CD4-positive, alpha-beta T cell treated with Interleukin-15 for 4 hours (primary cell): ENCODE measurements around the gene RAD50.
A peak's percentile ranks its signal among the peaks of the same experiment; 100 is the strongest.
"Not testable (repeated sequence)": the region's sequence is repeated elsewhere in the genome, so short reads cannot be mapped to it uniquely, and the experiment has no call there.

Source experiments
- DNase-seq: peaks from one replicate; pipeline ENCODE4 v3.0.0-alpha.2; 2020; ENCODE audit warnings: low spot score

The RAD50 gene

GRCh38 chr5:132633587-132633986 lies 76.8 kb downstream of the RAD50 start:
- DNase-seq, result not testable (repeated sequence)

GRCh38 chr5:132635873-132636272 lies 79.1 kb downstream of the RAD50 start:
- DNase-seq, result no peak

GRCh38 chr5:132637241-132637640 lies 80.5 kb downstream of the RAD50 start:
- DNase-seq, result no peak

- no peak for DNase-seq
Measured at GRCh38 chr5:132639706-132640130, 82.9 kb downstream of the RAD50 start.

DNA sequence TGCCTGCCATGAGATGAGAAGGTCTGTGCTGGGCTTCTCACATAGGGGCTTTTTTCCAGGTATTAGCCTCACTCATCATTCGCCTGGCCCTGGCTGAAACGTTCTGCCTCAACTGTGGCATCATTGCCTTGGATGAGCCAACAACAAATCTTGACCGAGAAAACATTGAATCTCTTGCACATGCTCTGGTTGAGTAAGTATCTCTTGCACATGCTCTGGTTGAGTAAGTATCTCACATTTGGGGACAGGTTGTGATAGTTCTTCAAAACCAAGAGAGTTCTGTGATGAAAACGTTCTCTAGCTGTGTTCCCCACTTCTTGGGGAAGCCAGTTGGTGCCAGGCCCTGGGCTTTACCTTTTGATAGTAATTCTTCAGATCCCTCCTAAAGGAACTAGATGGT lies 83.8 kb downstream of the RAD50 start:
- no peak for DNase-seq

DNA sequence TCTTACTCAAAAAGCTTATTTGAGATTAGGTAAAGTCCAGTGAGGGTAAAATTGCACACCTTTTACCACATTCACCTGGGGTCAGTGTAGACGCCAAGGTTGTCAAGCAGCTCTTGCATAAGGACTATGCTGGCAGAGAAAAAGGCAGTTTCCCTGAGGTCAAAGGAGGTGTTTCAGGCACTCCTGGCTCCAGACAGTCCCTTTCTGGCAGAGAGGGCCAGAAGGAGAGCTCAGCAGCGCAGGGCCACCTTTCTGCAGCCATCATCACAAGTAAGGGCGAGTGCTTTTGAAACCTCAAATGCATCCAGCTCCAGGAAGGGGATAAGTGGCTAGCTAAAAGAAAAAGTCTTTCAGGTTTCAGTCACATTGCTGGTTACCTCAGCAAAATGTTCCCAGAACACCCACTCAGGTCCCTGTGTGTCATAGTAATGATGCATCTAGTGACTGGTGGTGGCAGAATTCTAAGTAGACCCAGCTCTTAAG lies 84.5 kb downstream of the RAD50 start:
- no peak for DNase-seq

GRCh38 chr5:132641841-132642240 lies 85.1 kb downstream of the RAD50 start:
- no peak for DNase-seq

DNA sequence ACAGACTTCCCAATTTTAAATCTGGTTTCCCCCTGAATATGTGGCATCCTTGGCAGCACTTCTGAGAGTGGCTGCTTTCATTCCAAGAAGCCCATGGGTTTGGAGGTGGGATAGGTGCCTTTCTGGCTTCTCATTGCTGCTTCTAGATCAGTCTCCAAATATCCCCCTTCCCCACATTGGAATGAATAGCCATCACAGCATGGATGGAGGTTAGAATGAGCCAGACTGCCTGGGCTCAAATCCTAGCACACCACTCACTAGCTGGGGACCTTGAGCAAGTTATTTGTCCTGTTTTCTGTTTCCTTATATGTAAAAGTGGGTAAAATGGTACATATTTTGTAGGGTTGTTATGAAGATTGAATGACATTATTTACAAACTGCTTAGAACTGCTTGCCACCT lies 87.4 kb downstream of the RAD50 start:
- DNase-seq, result no peak

DNA sequence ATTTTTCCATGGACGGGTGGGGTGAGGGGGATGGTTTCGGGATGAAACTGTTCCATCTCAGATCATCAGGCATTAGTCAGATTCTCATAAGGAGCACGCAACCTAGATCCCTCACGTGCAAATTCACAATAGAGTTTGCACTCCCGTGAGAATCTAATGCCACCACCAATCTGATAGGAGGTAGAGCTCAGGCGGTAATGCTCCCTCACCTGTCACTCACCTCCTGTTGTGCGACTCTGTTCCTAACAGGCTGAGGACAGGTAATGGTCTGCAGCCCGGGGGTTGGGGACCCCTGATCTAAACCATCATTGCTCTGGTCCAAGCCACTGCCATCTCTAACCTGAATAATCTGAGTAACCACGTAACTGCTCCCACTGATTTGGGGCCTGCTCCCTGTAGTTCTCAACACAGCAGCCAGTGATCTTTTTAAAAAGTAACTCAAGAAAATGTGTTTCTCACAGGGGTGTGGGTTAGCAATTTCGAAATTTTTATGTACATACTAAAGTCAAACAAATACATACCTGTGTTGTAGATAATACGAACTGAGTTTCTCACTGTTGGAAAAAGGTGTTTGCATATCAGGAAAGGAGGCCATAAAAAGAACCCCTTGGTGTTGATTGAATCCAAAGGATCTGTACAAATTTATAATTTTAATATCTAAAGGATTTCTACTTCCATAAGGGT lies 89.9 kb downstream of the RAD50 start:
- DNase-seq, result no peak

DNA sequence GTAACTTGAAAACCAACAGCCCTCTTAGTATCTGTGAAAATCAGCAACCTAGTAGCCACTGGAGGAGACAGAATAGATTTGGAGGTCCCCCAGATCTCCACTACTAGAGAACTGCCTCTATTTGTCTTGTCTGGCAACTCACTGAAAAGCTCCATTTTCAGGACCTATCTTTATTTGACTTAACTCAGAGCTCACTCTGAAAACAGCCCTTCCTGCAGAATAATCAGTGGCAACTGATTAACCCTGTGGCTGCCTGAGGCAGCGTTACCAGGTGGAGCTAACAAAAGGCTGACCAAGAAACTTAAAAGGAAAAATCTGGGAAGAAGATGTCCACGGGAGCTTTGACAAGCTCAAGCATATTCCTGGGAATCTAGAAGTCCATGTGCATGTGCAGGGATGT lies 90.7 kb downstream of the RAD50 start:
- DNase-seq, result no peak

DNA sequence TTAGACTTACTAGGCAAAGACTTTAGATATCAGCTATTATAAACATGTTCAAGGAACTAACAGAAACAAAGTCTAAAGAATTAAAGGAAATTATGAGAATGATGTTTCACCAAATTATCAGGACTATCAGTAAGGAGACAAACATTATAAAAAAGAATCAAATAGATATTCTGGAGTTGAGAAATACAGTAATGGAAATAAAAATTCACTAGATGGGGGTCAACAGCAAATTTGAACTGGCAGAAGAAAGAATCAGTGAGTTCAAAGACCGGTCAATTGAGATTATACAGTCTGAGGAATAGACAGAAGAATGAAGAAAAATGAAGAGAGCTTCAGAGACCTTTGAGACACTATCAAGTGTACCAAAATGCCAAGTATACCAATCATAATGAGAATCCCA lies 91.6 kb downstream of the RAD50 start:
- DNase-seq, result no peak

- no peak for DNase-seq
Measured at GRCh38 chr5:132651838-132652469, 95.2 kb downstream of the RAD50 start.

DNA sequence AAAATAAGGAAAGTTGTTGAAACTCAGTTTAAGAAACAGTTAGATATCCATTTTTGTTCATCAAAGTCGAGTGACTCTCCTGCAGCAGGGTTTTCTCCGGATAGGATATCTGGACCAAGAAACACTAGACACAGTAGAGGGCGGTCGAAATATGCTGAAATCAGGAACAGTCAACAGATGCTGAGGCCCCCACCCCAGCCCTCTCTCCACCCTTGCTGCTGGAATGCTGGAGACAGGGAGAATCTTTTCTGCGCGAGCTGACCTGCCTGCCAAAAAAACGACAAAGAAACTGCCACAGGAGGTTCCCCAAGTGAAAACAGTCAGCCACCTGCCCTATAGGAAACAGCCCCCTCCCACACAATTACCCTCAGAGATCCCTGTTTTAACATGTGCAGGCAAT lies 96.9 kb downstream of the RAD50 start:
- DNase-seq, result no peak

DNA sequence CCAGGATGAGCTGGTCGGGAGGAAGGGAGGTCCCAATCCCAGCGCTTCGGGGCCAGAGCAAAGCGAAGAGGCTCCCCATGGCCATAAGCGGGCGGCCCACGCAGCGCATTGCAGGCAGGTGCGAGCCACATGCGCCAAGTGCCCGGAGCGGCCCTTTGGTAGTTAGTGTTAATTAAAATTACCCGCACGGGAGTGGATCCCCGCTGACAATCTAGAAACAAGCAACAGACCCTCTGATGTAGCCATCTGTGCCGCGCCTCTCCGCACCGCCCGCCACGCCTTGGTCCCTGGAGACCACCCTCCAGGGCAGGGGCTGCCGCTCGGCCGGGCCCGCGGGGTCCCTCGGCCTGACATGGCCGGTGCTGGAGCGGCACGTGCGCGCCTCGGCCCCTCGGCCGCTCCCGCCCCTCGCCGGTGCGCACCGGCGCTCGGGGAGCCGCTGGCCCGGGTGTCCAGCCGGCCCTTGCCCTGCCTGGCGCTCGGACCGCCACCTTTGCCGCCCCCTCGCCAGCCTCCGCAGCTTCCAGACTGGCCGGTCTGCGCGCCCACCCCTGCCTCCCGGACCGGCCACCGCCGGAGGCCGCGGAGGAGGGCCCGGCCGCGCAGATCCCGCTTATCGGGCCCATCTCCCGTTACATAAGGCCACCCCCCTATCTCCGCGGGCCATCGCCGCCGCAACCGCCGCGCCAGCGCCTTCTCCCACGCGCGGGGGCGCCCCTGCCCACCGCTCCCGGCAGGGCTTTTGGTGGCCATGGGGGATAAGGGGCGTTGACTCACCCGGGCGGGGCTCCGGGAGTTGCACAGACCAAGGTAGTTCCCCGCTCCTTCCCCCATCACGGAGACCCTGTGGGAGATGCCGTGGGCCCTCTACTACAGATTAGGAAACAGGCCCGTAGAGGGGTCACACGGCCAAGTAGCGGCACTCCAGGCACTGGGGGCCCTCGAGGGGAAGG lies 99.3 kb downstream of the RAD50 start:
- DNase-seq, result peak; percentile 29

DNA sequence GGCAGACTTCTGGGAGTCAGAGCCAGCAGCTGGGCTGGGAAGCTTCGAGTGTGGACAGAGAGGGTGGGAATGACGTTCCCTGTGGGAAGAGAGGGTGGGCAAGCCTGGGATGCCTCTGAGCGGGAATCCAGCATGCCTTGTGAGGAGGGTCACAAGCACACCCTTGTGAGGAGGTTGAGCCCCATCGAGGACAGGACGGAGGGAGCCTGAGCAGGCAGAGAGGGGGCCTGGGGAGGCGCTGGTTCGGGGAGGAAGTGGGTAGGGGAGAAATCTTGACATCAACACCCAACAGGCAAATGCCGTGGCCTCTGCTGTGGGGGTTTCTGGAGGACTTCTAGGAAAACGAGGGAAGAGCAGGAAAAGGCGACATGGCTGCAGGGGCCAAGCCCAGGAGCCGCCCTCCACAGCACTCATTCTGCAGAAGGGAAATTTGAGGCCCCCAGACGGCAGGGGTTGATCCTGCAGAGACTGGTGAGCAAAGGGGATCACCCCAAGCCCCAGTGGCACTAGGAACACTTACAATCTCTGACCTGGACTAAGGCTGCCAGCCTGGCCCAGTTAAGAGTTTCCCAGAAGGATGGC lies 100.1 kb downstream of the RAD50 start:
- no peak for DNase-seq

GRCh38 chr5:132657676-132658380 lies 101.1 kb downstream of the RAD50 start, which contains the start of gene IL13:
Gene IL13, plus strand, starts transcription at chr5:132658173. Its CDS starts 14 bp downstream, at chr5:132658187.
- DNase-seq, result no peak

GRCh38 chr5:132658381-132659302 lies 101.9 kb downstream of the RAD50 start:
- no peak for DNase-seq

DNA sequence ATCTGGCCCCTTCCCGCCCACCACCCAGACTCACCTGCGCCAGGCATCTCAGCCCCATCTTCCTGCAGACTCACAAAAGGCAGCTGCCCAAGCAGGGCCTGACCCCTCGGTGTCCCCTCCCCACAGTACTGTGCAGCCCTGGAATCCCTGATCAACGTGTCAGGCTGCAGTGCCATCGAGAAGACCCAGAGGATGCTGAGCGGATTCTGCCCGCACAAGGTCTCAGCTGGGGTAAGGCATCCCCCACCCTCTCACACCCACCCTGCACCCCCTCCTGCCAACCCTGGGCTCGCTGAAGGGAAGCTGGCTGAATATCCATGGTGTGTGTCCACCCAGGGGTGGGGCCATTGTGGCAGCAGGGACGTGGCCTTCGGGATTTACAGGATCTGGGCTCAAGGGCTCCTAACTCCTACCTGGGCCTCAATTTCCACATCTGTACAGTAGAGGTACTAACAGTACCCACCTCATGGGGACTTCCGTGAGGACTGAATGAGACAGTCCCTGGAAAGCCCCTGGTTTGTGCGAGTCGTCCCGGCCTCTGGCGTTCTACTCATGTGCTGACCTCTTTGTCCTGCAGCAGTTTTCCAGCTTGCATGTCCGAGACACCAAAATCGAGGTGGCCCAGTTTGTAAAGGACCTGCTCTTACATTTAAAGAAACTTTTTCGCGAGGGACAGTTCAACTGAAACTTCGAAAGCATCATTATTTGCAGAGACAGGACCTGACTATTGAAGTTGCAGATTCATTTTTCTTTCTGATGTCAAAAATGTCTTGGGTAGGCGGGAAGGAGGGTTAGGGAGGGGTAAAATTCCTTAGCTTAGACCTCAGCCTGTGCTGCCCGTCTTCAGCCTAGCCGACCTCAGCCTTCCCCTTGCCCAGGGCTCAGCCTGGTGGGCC lies 103.1 kb downstream of the RAD50 start:
- no peak for DNase-seq

DNA sequence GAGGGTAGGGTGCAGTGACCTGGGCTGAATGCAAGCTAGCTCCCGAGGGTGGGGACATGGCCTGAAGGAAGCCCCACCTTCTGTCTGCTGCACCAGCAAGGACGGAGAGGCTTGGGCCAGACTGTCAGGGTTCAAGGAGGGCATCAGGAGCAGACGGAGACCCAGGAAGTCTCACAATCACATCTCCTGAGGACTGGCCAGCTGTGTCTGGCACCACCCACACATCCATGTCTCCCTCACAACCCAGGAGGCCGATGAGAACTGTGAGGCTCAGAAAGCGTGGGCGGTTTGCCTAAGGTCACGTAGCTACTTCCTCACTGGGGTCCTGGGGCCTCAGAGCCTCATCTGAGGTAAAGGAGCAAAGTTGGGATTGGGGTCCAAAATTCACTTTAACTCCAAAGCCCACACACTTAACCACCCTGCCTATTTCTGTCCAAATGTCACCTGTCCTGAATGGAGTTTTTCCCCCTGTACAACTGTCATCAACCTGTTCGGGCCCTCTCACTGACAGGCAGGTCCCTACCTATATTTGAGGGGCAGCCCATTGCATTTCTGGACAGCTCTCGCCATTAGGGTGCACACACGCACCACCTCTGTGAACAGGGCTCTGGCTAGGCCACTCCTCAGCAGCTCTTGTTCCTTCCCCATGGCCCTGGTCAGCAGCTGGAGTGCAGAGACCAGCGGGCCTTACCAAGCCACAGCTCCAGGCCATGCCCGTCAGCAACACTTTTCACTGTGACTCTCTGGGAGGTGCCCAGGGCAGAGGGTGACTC lies 104.6 kb downstream of the RAD50 start:
- DNase-seq, result no peak
